GM19438 (cell line): ENCODE results near the gene CATSPERB.
"Not testable (repeated sequence)": the region's sequence is repeated elsewhere in the genome, so short reads cannot be mapped to it uniquely, and the experiment has no call there.

Experiments used
- ATAC-seq: cut with Tn5 transposase; IDR thresholded peaks from one replicate; pipeline ENCODE4 v1.9.1; 2021; ENCODE audit warnings: low read depth; ENCODE audit not compliant: unreplicated experiment

Gene CATSPERB

DNA sequence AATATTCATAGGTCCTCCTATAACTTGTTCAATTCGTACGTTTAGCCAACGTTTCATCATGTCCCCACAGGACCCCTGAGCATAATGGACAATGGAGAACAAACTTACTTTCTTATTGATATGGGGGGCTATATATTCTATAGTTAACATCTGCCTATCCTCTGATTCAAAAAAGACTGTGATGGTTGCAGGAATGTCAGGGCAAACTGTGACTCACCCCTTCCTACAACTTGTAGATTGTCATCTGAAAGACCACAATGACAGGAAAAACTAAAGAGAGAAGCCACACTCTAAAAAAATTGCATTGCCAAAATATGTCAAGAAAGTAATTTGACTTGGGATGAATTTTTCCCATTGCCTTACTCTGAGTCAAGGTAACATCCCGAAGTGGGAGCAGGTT lies 50.8 kb downstream of the CATSPERB start:
- ATAC-seq = no peak

DNA sequence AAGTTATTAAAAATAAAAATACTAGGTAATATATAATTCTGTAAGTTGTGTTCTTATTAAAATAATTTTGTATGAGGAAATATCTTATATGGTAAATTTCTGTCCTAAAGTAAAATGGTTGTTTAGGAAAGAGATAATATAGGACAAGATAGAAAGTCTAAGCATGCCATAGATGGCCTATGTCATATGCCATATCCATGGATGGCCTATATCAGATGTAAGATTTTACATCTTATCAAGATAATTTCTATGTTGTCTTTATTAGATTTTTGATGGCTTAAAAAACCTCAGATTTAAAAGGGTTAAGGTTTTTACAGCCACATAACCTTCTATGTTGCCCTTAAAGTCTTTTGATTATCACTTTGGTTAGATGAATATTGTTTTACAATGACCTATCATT lies 52.6 kb downstream of the CATSPERB start:
- no peak for ATAC-seq

DNA sequence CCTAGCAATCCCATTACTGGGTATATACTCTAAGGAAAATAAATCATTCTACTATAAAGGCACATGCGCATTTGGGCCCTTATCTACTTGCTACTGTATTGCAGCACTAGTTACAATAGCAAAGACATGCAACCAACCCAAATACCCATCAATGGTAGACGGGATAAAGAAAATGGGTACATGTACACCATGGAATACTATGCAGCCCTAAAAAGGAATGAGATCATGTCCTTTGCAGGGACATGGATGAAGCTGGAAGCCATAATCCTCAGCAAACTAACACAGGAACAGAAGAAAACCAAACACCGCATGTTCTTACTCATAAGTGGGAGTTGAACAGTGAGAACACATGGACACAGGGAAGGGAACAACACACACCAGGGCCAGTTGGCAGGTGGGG lies 54.2 kb downstream of the CATSPERB start:
- not testable (repeated sequence) for ATAC-seq

DNA sequence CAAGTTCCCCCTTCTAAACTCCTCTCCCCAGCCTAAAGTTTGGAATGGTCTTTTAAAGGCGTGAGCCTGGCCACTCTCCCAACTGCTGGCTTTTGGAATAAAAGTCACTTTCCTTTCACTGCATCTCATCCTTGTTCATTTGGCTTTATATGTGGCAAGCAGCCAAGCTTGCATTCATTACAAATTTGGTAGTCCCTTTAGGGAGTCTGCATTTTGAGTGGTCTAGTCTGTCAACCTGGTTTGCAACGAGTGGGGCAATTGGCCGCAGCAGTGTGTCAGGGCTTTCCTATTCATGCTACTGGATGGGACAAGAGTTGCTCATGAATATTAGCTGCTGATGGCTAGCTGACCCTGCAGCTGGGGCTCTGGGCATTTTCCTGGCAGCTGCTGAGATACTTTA lies 57.0 kb downstream of the CATSPERB start:
- no peak for ATAC-seq

DNA sequence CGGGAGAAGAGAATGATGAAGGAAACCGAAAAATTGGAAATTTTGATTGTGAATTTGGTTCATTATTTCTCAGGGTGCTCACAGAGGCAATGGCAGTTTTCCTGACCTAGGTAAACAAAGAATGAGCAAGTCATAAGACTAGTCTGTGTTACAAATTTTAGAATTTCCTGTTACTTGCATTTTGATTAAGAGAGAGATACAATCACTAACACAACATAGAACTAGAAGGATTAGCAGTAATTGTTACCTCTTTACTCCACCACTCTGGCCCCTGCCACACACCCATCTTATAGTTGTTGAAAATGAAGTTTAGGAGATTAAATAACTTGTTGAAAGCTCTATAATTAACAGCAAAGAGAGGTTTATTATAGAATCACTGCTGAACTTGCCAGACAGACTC lies 62.0 kb downstream of the CATSPERB start:
- no peak for ATAC-seq

DNA sequence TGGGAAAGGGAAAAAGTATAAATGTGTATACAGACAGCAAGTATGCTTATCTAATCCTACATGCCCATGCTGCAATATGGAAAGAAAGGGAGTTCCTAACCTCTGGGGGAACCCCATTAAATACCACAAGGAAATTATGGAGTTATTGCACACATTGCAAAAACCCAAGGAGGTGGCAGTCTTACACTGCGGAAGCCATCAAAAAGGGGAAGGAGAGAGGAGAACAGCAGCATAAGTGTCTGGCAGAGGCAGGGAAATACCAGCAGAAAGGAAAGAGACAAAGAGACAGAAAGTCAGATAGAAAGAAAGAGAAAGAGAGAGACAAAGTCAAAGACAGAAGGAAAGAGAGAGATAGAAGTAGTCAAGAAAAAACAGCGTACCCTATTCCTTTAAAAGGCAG lies 64.8 kb downstream of the CATSPERB start:
- ATAC-seq = not testable (repeated sequence)

DNA sequence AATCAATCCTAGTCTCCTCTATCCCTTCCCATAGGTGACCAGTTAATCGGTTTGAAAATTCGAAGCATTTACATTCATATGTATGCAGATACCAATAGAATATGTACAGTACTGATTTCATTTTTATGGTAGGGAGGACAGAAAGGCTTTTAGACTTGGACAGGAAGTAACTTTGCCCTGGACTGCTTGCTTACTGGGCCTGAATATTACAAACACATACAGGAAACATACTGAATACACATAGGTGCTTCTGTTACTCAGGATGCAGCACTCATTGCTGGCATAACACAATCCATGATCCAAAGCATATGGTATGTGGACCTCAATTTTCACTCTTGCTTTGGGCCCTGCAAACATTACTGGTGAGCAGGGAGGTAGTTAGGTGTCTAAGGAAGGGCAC lies 71.1 kb downstream of the CATSPERB start:
- ATAC-seq = no peak

DNA sequence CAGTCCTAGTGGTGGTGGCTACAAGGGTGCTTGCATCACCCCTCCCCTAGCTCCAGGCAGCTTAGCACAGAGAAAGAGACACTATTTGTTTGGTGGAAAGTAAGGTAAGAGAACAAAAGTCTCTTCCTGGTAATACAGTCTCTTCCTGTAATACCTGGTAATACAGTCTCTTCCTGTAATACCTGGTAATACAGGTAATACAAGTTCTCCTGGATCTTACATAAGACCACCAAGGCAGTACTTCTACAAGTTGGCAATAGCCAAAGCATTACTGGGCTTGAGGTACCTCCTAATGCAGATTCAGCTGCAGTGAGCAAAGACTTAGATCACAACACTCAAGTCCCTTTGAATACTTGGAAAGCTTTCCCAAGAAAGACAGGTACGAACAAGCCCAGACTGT lies 77.0 kb downstream of the CATSPERB start:
- ATAC-seq = no peak

DNA sequence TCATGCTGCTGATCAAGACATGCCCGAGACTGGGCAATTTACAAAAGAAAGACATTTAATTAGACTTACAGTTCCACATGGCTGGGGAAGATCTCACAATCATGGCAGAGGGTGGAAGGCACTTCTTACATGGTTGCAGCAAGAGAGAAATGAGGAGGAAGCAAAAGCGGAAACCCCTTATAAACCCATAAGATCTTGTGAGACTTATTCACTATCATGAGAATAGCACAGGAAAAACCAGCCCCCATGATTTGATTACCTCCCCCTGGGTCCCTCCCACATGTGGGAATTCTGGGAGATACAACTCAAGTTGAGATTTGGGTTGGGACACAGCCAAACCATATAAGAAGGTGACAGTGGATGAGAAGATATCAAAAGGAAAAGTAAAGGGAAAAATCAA lies 78.4 kb downstream of the CATSPERB start:
- ATAC-seq = no peak

DNA sequence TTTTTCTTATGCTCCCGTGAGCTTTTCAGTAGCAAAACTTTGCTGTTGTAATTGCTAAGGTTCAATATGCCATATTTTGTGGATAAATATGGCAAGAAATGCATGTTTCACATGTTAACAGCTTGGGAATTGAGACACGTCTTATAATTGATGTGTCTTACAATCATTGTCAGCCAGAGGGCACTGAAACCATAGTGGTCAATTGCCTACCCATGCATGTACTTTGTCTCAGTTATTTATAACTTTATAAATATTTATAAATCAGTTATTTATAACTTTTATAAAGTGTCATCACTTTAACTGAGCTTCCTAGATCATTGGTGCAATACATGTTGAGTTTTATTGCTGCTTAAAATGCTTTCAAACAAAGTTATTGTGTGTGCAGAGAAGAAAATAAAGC lies 82.0 kb downstream of the CATSPERB start:
- ATAC-seq = no peak

DNA sequence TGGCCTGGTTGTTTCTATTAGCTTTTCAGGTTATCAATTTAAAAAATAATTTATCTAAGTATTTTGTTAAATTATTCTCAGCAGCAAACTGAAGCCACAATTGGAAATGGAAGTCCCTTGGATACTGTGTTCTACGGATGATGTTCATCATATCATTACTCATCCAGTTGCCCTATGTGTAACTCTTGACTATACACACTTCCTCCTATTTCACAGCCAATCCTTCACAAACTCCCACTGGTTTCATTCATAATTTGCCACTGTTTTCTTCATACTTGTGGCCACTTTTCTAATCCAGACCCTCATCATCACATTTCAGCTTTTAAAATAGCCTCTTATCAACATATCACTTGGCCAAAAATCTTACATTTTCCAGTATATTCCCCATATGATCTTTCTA lies 84.0 kb downstream of the CATSPERB start:
- ATAC-seq = no peak

DNA sequence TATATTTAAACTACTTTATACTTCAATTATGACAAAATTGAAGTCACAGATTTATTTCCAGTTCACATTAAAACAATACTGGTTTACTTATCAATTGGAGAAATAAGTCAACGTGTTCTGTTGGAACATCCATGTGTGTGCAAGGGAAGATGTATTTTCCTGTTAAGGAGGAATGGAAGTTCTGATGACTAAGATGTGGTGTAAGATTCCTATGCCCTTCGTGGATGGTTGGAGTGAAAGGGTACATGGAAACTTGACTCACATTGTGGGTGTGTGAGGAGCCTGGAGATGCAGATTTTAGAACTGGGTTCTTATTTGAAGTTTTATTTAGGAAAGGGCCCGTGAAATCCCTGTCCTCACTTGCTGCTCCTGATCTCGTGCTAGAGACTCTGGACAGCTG lies 95.3 kb downstream of the CATSPERB start:
- no peak for ATAC-seq

DNA sequence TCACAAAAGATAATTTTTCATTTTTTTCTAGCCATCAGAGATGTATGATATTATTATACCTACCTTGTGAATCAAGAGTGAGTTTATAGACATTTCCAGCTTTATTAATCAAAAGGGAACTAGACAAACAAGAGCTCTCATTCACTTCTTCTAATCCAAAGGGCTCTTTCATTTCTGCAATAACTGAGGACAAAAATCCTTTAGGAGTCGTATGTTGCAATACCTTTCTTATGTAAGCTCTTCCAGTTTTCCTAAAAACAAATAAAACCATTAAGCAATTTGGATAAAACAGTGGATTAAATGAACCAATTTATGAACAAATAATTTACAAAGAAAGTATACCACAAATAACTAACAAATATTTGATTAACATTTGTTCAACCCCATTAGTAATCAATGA lies 107.1 kb downstream of the CATSPERB start:
- no peak for ATAC-seq

DNA sequence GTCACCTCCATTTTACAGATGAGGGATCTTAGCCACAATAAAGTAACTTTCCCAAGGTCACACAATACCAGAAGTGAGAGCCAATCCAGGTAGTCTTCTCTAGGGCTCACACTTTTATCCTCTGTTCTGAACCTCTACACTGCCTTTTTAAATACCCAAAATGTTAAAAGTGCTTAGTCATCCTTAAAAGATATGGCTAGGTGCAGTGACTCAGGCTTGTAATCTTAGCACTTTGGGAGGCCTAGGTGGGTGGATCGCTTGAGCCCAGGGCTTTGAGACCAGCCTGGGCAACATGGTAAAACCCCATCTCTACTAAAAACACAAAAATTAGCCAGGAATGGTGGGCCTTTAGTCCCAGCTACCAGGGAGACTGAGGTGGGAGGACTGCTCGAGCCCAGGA lies 117.7 kb downstream of the CATSPERB start:
- ATAC-seq = no peak

DNA sequence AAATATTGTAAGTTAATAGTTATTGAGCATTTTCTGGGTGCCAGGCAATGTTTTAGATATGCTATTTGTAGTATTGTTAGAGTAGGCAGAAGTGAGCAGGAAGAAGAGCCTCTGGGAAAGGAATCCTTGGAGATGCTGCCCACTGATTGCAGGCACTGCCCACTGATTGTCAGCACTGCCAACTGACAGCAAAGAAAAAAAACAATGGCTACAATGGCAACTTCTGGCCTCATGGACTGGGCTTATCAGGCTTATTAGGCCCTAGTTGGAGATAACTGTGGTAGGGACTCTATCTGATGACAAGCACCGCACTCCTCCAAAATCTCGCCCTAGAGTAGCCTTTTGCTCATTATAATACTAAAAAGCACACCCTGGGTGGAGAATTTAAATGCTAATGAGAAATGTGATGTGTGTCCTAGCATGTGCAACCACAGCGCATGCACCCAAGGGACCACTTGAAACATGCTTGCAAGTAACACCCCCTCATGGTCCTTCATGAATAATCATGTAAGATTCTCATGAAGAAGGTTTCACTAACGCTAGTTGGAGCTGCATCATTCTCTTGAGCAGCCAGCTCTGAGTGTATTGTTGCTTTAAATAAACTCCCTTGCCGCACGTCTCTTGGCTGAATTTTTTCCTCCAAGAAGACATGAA lies 118.3 kb downstream of the CATSPERB start:
- no peak for ATAC-seq

DNA sequence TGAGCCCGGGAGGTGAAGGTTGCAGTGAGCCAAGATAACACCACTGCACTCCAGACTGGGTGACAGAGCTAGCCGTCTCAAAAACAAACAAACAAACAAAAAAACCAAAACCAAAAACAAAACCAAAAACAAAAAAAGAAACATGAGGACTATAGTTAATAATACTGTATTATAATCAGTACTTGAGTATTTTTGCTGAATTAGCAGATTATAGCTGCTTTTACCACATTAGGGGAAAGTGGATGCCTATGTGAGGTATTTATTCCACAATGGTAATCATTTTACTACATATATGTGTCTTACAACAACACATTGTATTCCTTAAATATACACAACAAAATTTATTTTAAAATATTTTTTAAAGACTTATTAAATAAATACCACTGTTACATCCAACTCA lies 120.4 kb downstream of the CATSPERB start:
- ATAC-seq = no peak

DNA sequence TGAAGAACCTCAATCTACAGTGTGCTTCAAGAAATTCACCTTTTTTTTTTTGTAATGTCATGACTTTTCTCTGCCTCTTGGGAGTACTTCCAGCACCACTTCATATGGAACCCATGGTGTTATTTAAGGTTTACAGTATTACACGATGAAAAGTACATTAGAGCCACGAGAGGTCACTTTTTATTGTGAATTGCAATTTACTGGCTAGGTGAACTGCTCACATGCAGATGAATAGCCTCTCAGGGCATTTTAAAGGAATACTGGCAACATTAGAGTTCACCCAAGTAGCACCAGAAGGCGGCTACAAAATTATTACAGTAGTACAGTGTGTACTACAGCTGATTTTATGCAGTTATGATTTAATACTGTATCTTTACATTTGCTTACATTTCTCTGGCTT lies 122.7 kb downstream of the CATSPERB start:
- no peak for ATAC-seq

DNA sequence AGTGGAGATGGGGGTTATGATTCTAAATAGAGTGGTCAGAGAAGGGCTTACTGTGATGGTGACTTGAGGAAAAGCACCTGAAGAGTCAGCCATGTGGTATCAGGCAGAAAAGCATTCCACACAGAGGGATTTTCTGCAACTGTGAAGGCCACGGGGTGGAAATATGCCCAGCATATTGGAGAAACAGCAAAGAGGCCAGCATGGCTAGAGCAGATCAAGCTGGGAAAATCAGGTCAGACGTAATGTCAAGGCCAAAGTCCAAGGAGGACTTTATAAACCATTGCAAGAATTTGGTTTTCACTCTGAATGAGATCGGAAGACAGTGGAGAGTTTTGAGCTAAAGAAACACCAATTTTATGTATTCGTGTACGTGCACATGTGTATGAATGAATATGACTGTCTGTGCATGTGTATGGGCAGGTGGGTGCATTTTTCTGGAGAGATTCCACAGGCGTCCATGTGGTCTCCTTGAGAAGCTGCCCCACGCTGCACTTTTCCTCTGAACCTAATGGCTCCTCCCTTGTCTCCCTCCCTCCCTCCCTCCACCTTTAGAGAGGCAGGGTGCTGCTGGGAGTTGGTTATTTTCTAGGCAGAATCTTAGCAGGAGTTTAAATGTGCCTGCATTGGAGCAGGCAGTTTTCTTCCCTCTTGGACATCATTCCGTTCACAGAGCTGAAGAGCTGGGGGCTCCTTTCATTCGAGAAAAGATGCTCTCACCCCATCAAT lies 124.4 kb downstream of the CATSPERB start:
- no peak for ATAC-seq

DNA sequence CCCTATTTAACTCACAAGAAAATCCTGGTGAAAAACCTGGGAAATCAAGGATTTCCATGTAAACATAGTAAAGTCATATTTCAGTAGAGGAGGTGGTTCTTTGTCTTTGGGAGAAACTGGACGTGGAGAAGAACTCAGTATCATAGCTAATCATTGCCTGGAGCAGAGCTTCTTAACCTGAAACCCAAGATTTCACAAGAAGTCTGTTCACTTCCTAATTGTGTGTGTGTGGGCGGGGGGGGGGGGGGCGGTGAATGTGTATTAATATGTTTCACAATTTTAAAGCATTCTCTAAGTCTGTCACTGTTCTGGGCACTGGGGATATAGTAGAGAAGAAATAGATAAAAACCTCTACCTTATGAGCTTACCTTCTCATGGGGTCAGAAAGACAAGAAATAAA lies 125.0 kb downstream of the CATSPERB start:
- no peak for ATAC-seq

DNA sequence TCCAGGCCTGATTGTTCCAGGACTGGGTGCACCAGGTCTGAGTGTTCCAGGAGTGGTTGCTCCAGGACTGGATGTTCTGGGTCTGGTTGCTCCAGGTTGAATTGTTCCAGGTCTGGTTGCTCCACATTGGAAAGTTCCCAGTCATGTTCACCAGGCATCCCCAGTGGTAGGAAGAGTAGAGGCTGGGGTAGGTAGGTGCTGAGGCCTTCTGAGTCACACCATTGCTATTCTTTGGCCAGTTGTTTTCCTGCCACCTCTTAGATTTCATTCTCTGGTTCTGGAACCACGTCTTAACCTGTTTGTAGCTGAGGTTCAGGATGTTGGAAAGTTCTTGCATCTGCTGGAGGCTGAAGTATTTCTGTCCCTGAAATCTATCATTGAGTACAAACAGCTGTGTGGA lies 127.3 kb downstream of the CATSPERB start:
- not testable (repeated sequence) for ATAC-seq

DNA sequence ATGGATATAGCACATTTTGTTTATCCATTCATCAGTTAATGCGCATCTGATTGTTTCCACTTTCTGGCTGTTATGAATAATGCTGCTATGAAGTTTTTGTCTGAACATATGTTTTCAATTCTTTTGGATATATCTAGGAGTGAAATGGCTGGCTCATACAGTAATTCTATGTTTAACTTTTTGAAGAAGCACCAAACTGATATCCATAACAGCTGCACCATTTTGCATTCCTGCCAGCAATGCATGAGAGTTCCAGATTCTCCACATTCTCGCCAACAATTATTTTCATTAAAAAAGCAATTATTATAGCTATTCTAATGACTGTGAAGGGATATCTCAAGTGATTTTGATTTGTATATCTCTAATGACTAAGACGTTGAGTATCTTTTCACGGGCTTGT lies 131.9 kb downstream of the CATSPERB start:
- no peak for ATAC-seq

DNA sequence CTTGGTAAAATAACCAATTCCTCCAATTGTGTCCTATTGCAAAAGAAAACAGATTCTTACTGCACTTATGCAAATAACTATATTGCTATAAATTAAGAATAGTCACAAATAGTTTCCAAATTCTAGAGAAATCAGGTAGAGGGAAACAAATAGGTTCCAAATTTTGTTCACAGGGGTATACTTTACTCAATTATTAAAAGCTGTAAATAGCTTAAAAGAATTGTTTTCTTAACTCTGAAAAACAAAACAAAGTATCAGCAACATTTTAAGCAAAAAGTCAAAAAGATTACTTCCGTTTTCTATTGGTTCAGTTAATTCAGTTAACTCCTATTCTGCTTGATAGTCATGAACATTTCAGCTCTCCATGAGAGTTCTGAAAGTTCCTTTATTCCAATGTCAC lies 136.2 kb downstream of the CATSPERB start:
- ATAC-seq = no peak
